ENCODE results near the gene MEIOSIN. TPM values are rescaled to one million over a fixed set of nuclear protein-coding genes. Genes with fewer than 3 reads are reported as not detected.

Gene MEIOSIN
- total RNA-seq, 4 donors from 2014 or later, result not detected

GRCh38 chr19:45770192-45771101 lies 37.2 kb downstream of the MEIOSIN start:
- ATAC-seq (ENCODE audit: low FRiP score), result peak; percentile 75
- peak; percentile 83 for DNase-seq (ENCODE audit: low spot score)
- TF ChIP-seq CTCF (IDR thresholded peaks at IDR 0.05), result peak in 2 of 3 donors; percentile 60 to 94

DNA sequence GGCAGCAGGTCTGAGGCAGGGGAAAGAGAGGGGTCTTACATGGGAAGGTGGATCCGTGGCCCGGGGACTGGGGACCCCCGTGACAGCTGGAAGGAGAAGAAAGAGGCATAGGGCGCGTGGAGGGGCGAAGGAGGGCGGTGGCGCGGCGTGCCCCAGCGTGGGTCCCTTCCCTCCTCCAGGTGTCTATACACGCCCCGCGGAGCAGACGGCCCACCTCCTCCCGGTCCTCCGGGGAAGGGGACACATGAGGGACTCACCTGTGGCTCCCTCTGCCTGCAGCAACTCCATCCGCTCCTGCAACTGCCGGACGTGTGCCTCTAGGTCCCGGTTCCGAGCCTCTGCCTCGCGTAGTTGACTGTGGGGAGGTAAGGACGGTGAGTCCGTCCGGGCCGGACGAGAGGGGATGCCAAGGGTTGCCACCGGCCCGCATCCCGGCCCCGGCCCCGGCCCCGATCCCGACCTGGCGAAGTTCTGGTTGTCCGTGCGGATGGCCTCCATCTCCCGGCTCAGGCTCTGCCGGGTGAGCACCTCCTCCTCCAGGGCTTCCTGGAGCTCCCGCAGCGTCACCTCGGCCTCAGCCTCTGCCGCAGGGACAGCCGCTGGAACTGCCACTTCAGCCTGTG lies 38.2 kb downstream of the MEIOSIN start:
- no peak for ATAC-seq (ENCODE audit: low FRiP score)
- DNase-seq (ENCODE audit: low spot score), result no peak
- TF ChIP-seq CTCF (IDR thresholded peaks at IDR 0.05), result no peak

GRCh38 chr19:45772130-45772840 lies 39.0 kb downstream of the MEIOSIN start:
- TF ChIP-seq CTCF (IDR thresholded peaks at IDR 0.05), result no peak
- DNase-seq (ENCODE audit: low spot score), result no peak
- no peak for ATAC-seq (ENCODE audit: low FRiP score)

DNA sequence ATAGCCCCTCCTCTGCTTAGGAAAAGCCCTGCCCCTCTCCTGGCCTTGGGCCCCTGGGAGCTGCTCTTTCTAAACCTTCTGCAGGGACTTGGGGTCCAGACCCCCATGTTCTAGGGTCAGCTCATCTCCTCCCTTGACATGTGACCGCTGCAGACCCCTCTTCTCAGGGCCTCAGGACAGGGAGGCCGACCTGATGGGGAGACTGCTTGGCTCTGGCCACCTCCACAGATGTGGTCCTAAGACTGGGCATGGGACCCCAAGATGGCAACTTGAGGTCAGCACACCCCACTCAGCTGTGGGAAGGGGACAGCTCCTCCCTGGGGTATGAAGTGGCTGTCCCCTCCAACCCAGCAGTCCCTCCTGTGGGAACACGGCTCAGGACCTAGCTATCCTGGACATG lies 39.7 kb downstream of the MEIOSIN start:
- DNase-seq (ENCODE audit: low spot score) (no peak), ATAC-seq (ENCODE audit: low FRiP score) (no peak)
- no peak for TF ChIP-seq CTCF (IDR thresholded peaks at IDR 0.05)

GRCh38 chr19:45773384-45773783 lies 40.1 kb downstream of the MEIOSIN start:
- no peak for ATAC-seq (ENCODE audit: low FRiP score)
- no peak for TF ChIP-seq CTCF (IDR thresholded peaks at IDR 0.05)

DNA sequence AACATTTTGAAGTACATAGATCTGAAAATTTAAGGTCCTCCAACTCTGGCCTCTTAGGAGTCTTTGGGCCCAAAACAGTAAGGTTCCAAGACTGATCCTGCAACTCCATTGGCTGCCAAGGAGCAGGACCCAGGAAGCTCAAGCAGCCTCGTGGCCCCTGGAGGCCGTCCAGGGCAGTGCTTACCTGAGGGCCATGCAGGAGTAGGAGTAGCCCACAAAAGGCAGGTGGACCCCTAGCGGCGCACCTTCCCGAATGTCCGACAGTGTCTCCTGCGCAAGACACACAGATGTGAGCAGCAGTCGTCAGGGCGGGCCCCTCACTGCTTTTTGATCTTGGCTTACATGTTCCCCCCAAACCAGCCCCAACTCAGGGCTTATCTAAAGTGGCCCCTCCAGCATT lies 41.5 kb downstream of the MEIOSIN start:
- TF ChIP-seq CTCF (IDR thresholded peaks at IDR 0.05), result no peak
- DNase-seq (ENCODE audit: low spot score), result no peak
- no peak for ATAC-seq (ENCODE audit: low FRiP score)

More at GRCh38 chr19:45773384-45773783, 40.1 kb downstream of the MEIOSIN start:
- no peak for DNase-seq (ENCODE audit: low spot score)

Measured in omental fat pad (tissue), 4 donors.